HepG2 (cell line): ENCODE data around the gene CISH. TPM values are rescaled to one million over a fixed set of nuclear protein-coding genes. Genes with fewer than 3 reads are reported as not detected.

Experiments
- DMAP1 ChIP-seq: IDR thresholded peaks from 2 replicates; pipeline ENCODE4 v1.6.1; 2016
- HDAC1 ChIP-seq: sonication (generic); formaldehyde crosslinking; IDR thresholded peaks from 2 replicates; pipeline ENCODE4 v1.5.1; 2020; ENCODE audit warnings: mild to moderate bottlenecking, missing genetic modification reagents
- KLF6 ChIP-seq: IDR thresholded peaks from 2 replicates; pipeline ENCODE4 v1.8.0; 2016; ENCODE audit warnings: missing biosample characterization, missing genetic modification reagents
- NFYB ChIP-seq: sonication (generic); formaldehyde crosslinking; IDR thresholded peaks from 2 replicates; pipeline ENCODE4 v1.4.0; 2020; ENCODE audit warnings: missing genetic modification reagents
- NR2F6 ChIP-seq, 2 experiments: IDR thresholded peaks; 2 replicates each; pipeline ENCODE4 v1.6.1; 2016; ENCODE audit warnings: antibody characterized with exemption in 1 of 2, mild to moderate bottlenecking in 1 of 2
- PREB ChIP-seq: sonication (generic); formaldehyde crosslinking; IDR thresholded peaks from 2 replicates; pipeline ENCODE4 v1.4.0; 2020; ENCODE audit warnings: missing genetic modification reagents
- SMARCE1 ChIP-seq: fragments of 450-650 bp; IDR thresholded peaks from 2 replicates; pipeline ENCODE4 v1.6.1; 2017; ENCODE audit warnings: borderline replicate concordance
- SOX6 ChIP-seq, 2 experiments: fragments of 450-650 bp in 1 of 2; sonication (generic) in 1 of 2; formaldehyde crosslinking in 1 of 2; IDR thresholded peaks; 2 replicates each; pipeline versions ENCODE4 v1.4.0 to v1.6.1; 2017 to 2020; ENCODE audit warnings: antibody characterized with exemption in 1 of 2, mild to moderate bottlenecking in 1 of 2, missing genetic modification reagents in 1 of 2
- SPEN ChIP-seq: sonication (generic); formaldehyde crosslinking; IDR thresholded peaks from 2 replicates; pipeline ENCODE4 v1.5.1; 2020; ENCODE audit warnings: low read depth, mild to moderate bottlenecking, missing genetic modification reagents
- TRIM24 ChIP-seq: sonication (generic); formaldehyde crosslinking; IDR thresholded peaks from 2 replicates; pipeline ENCODE4 v1.8.0; 2022; ENCODE audit warnings: mild to moderate bottlenecking, missing genetic modification reagents
- ZFAT ChIP-seq: sonication (generic); formaldehyde crosslinking; conservative IDR thresholded peaks from 2 replicates; pipeline ENCODE4 v1.8.1; 2023; ENCODE audit warnings: missing genetic modification reagents, inconsistent platforms
- ZNF468 ChIP-seq: sonication (generic); formaldehyde crosslinking; IDR thresholded peaks from 2 replicates; pipeline ENCODE4 v1.8.0; 2022; ENCODE audit warnings: mild to moderate bottlenecking, moderate library complexity, missing genetic modification reagents
- ZNF615 ChIP-seq: sonication (generic); formaldehyde crosslinking; IDR thresholded peaks from 2 replicates; pipeline ENCODE4 v1.5.0; 2020; ENCODE audit warnings: mild to moderate bottlenecking, missing genetic modification reagents, borderline replicate concordance
- polyA plus RNA-seq, 8 experiments: library from polyadenylated mRNA; depleted of rRNA in 3 of 8; stranded (reverse) in 7 of 8; unstranded in 1 of 8; fragments of >200 nt; fragmentation: Illumina TruSeq in 4 of 8; extraction: Trizol in 4 of 8; gene quantifications; 2 replicates each; pipeline versions ENCODE4 v1.2.1 to v1.2.3, GENCODE V29; 2011 to 2016; ENCODE audit warnings: low read depth in 4 of 8, missing spikeins in 1 of 8, mixed read lengths in 1 of 8; ENCODE audit not compliant: insufficient read depth in 1 of 8
- total RNA-seq, 5 experiments: library from RNA; depleted of rRNA; stranded (reverse); fragments of >200 nt; fragmentation: Illumina TruSeq; extraction: Trizol; gene quantifications; 2 replicates each; pipeline ENCODE4 v1.2.3, GENCODE V29; 2016; ENCODE audit warnings: low read depth in 1 of 5
- TF ChIP-seq, protein P1 (sequence below): IDR thresholded peaks from 2 replicates; pipeline ENCODE4 v1.6.1; 2016; ENCODE audit warnings: low read depth, missing genetic modification reagents, missing compliant biosample characterization
- TF ChIP-seq, protein P2 (sequence below): fragments of 450-650 bp; IDR thresholded peaks from 2 replicates; pipeline ENCODE4 v1.6.1; 2016
- TF ChIP-seq, protein P3 (sequence below): sonication (generic); formaldehyde crosslinking; IDR thresholded peaks from 2 replicates; pipeline ENCODE4 v1.5.0; 2020; ENCODE audit warnings: mild to moderate bottlenecking, missing genetic modification reagents

Gene CISH
- total and polyA plus RNA-seq, 2 of the 13 experiments (the other 11 are each of a cell fraction or from before 2014, with no cell fraction given), result 0.91 to 1.5 TPM

DNA sequence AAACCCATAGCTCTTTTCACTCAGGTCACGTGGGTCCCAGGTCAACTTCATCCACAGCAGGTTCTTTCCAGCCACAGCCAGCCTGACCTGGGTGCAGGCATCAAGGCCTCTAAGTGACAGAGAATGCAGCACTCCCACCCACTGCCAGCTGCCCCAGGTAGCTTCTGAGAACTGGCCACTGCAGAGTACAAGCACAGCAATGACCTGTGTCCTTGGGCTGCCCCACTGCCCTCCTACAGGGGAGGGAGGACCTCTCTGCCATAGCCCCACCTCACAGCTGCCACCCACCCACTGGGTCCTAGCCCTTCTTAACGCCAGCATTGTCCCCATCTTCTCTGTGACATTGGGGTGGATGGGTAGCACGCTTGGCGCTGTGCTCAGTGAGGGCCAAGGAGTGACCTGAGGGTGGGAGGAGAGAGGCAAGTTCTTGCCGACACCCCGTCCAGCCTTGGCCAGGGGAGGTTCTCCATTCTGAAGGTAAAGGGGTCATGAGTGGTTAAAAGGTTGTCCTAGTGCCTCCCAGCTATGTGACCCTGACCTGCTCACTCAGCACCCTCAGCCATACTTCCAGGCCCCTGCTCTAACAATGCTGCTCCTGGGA lies 12.4 kb downstream of the CISH start (continued):
- TF ChIP-seq, protein P1, sequence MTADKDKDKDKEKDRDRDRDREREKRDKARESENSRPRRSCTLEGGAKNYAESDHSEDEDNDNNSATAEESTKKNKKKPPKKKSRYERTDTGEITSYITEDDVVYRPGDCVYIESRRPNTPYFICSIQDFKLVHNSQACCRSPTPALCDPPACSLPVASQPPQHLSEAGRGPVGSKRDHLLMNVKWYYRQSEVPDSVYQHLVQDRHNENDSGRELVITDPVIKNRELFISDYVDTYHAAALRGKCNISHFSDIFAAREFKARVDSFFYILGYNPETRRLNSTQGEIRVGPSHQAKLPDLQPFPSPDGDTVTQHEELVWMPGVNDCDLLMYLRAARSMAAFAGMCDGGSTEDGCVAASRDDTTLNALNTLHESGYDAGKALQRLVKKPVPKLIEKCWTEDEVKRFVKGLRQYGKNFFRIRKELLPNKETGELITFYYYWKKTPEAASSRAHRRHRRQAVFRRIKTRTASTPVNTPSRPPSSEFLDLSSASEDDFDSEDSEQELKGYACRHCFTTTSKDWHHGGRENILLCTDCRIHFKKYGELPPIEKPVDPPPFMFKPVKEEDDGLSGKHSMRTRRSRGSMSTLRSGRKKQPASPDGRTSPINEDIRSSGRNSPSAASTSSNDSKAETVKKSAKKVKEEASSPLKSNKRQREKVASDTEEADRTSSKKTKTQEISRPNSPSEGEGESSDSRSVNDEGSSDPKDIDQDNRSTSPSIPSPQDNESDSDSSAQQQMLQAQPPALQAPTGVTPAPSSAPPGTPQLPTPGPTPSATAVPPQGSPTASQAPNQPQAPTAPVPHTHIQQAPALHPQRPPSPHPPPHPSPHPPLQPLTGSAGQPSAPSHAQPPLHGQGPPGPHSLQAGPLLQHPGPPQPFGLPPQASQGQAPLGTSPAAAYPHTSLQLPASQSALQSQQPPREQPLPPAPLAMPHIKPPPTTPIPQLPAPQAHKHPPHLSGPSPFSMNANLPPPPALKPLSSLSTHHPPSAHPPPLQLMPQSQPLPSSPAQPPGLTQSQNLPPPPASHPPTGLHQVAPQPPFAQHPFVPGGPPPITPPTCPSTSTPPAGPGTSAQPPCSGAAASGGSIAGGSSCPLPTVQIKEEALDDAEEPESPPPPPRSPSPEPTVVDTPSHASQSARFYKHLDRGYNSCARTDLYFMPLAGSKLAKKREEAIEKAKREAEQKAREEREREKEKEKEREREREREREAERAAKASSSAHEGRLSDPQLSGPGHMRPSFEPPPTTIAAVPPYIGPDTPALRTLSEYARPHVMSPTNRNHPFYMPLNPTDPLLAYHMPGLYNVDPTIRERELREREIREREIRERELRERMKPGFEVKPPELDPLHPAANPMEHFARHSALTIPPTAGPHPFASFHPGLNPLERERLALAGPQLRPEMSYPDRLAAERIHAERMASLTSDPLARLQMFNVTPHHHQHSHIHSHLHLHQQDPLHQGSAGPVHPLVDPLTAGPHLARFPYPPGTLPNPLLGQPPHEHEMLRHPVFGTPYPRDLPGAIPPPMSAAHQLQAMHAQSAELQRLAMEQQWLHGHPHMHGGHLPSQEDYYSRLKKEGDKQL (CRISPR knock-in tag), result no peak
- TF ChIP-seq KLF6 (no peak), ZNF615 (CRISPR knock-in tag) (no peak), DMAP1 (CRISPR knock-in tag) (no peak), HDAC1 (CRISPR knock-in tag) (no peak), PREB (CRISPR knock-in tag) (no peak), ZFAT (no peak), SOX6 (IDR thresholded peaks at IDR 0.05) (no peak), SOX6 (CRISPR knock-in tag; IDR thresholded peaks at IDR 0.05) (0 out of 2 replicates have a peak, but pooled peaks have one; percentile 23), SMARCE1 (no peak), ZNF468 (CRISPR knock-in tag) (no peak), TRIM24 (CRISPR knock-in tag) (no peak), SPEN (no peak), NR2F6 (IDR thresholded peaks at IDR 0.05) (0 out of 2 replicates have a peak, but pooled peaks have one; percentile 13), NR2F6 (CRISPR knock-in tag; IDR thresholded peaks at IDR 0.05) (no peak), NFYB (CRISPR knock-in tag) (no peak)
- TF ChIP-seq, protein P2, sequence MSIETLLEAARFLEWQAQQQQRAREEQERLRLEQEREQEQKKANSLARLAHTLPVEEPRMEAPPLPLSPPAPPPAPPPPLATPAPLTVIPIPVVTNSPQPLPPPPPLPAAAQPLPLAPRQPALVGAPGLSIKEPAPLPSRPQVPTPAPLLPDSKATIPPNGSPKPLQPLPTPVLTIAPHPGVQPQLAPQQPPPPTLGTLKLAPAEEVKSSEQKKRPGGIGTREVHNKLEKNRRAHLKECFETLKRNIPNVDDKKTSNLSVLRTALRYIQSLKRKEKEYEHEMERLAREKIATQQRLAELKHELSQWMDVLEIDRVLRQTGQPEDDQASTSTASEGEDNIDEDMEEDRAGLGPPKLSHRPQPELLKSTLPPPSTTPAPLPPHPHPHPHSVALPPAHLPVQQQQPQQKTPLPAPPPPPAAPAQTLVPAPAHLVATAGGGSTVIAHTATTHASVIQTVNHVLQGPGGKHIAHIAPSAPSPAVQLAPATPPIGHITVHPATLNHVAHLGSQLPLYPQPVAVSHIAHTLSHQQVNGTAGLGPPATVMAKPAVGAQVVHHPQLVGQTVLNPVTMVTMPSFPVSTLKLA, result no peak
- TF ChIP-seq, protein P3, sequence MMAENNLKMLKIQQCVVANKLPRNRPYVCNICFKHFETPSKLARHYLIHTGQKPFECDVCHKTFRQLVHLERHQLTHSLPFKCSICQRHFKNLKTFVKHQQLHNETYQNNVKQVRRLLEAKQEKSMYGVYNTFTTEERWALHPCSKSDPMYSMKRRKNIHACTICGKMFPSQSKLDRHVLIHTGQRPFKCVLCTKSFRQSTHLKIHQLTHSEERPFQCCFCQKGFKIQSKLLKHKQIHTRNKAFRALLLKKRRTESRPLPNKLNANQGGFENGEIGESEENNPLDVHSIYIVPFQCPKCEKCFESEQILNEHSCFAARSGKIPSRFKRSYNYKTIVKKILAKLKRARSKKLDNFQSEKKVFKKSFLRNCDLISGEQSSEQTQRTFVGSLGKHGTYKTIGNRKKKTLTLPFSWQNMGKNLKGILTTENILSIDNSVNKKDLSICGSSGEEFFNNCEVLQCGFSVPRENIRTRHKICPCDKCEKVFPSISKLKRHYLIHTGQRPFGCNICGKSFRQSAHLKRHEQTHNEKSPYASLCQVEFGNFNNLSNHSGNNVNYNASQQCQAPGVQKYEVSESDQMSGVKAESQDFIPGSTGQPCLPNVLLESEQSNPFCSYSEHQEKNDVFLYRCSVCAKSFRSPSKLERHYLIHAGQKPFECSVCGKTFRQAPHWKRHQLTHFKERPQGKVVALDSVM, result no peak
